ENCODE measurements around the gene ZNF608.

The ZNF608 gene

DNA sequence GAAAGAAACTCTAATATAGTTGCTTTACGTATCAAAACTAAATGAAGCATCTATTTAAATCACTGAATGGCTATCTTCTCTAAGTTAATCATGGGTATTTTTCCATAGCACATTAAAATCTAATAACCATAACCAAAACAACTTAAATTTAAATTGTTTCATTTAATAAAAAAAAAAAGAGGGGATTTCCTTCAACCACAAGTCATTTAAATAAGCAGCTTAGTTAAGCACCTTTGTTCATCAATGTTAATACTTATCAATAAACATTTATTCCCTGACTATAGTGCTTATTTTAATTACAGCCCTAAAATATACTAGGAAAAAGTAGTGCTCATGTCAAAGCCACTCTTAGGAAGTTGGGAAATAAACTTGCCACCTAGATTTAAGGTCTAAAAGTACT lies 30.3 kb downstream of the ZNF608 start:
- DNase-seq: no peak

DNA sequence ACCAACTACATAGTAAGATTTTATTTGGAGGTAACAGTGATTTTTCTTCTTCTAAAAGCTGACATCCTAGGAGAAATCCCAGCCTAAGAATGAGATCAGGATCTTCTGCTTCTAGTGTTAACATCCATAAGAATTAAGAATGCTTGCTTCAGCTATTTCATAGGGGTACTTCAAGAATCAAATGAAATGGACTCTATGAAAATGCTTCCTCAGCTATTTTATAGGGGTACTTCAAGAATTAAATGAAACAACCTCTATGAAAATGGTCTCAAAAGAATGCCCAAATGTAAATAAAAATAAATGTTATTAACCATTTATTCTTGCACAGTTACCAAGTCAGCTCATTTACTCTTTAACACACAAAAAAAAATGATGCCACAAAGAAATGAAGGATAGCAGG lies 31.5 kb downstream of the ZNF608 start:
- no peak for DNase-seq

DNA sequence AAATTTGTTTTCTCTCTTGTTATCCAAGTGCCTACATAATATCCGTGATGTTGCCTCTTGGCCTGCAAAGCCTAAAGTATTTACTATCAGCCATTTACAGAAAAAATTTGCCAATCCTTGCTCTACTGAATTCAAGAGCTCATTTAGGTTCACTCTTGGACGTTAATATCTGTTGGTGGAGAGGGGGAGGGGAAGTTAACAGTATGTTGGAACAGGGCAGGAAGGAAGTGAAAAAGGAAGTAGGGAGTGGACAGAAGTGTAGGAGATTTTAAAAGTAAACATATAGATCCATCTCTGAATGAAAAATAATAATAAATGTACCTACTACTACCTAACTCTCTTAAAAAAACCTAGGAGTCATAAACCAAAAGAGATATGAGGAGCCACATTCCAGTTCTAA lies 32.8 kb downstream of the ZNF608 start:
- no peak for DNase-seq

DNA sequence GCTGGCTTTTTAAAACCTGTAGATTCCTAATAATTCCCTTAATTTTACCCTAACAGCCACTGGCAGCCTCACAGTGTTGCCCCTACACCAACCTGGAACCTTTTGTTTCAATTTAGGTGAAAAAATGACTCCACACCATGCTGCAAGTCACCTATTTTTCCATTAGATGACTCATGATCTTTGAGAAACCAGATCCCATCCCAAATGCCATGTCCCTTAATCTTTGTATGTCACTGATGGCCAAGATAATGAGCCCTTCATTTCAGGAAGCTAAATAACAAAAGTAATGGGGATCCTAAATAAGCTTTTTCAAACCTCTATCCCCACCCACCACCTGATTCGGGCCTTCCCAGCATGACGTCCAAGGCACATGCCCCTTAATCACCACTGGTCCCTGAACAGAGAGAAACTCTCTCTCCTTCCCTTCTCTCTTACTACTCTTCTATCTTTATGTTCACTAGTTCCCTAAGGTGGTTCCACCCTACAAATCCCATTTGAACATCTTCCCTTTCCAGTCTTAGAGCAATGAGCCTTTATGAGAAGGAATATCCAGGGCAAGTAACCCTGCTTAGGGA lies 33.6 kb downstream of the ZNF608 start:
- DNase-seq: no peak

DNA sequence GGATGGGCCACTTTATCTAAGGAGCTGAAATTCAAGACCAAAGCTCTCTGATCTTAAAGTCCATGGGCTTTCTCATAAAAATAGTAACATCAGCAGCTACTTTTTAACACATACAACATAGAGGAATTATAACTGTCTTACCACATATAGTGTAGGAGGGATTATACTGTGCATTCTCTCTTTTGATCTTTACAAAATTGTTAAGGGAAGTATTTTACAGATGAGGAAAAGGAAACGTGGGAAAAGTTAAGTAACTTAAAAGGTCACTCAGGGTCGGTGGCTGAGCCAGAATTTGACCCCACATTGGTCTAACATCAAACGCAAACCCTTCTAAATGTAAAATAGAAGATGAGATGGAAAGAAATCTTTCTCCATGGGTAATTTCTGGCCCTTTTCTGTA lies 38.4 kb downstream of the ZNF608 start:
- no peak for DNase-seq

DNA sequence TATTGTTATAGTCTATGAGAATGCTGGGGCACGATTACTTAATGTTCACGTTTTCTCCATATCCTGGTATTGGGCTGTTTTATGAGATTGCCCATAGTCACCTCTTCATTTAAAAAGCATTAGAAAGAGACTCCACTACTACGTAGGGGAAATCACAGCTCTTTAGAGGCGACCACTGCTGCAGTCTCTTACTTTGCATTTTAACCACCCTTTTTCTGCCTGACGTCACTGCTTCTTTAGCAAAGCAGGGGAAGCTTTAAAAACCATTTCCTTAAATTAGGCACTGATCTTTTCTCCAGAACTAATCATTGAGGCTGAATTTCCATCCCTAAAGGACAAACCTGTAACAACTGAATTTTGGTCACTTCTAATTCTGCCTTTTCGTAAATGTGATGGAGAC lies 38.9 kb downstream of the ZNF608 start:
- no peak for DNase-seq

DNA sequence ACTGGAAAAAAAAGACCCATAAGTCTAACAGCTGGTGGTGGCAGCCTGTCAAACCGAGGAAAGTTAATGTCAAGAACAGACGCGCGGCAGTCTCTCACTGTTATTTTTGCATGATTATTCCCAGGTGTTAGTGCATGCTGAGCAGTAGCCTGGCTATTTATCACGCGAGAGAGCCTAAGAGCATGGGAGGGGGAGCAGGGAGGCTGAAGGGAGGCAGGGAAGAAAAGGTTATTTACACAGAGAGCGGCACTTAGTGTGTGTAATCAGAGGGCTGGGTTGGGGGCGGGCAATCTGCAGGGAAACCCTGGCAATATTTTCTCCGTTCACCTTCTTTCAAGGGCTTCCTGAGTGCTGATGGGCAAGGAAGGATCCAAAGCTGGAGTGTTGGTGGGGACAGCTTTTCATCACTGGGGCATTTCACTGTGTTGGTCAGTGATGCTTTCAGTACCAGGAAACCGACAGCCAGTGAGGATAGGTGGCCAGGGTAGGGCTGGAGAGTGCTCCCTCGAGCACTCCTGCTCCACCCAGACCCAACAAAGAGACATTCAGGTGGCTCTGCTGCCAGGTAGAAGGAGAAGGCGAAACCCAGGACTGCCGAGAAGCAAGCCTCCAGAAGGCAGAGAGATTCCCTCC lies 39.6 kb downstream of the ZNF608 start:
- DNase-seq: no peak

DNA sequence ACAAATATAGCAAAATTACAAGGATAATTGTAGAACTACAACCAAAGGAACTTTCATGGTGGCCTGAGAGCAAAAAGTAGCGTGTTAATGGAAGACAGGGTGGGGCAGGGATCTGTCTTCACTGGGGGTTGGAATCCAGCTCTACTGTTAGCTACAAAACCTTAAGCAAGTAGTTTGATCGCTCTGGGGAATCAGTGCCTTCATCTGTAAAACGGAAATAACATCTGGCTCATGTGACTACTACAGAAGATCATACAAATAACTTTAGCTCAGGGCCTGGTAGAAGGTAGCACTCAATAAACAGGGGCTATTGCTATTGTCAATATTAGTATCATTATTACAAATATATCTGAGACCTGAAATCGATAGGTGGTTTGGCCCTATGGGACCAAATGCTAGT lies 40.4 kb downstream of the ZNF608 start:
- no peak for DNase-seq

DNA sequence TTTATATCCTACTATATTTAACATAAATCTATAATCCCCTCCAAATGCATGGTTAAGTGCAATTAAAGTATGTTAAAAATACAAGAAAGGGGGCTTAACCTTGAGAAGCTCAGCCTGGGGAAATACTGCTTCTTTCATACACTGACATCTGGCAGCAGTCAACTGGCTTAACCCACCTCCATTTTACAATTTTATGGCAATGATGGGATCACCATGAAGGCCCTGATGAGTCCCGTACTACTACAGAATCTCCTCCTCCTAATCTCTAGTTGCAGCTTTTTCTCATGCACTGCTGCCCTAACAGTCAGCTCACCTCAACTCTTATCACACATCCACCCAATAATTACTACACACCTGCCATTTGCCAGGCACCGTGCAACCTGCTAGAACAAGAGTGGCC lies 40.9 kb downstream of the ZNF608 start:
- DNase-seq: no peak

DNA sequence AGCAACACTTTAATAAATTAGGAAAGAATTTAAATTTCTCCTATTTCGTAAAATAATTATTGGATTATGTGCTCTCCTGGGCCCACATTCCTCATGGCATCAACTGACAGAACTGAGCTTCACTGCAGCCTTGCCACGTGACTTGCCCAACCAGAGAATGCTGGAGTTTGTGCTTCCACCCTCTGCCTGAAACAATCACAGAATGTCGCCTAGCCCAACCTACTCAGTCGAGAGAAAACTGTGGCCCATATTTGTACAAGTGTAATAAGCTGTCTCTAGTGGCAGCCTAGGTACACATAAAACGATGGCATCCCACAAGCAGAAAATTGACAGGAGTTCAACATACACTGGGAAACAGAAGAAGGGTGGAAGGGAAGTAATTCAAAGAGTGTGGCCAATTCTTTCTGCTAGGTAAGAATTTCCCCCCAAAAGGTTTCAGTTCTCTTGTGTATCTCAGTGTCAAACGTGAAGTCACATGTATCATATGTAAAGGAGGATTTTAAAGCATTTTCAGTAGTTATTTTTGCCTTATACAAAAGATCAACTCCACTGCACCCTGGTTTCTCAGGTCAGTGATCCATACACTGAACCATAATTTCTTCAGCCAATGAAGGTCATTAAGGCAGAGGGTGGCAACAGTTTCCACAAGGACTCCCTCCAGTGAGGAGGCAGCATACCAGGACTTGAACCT lies 41.7 kb downstream of the ZNF608 start:
- DNase-seq: no peak

DNA sequence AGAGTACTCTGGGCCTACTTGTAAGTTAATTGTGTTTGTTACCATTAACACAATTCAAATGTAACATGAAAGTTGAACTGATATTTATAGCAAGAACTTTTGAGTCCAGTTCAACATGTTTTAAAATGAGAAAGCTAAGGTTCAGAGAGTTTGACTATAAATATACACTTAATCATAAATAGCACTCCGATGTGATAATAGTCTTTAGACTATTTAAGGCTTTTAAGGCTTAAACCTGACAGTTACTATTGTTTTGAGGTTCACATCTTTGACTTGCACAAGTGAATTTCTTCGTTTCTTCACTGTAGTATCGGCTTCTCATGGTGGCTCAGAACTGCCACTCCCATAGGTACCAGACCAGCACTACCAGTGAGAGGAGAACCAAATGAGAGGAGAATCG lies 42.4 kb downstream of the ZNF608 start:
- no peak for DNase-seq

DNA sequence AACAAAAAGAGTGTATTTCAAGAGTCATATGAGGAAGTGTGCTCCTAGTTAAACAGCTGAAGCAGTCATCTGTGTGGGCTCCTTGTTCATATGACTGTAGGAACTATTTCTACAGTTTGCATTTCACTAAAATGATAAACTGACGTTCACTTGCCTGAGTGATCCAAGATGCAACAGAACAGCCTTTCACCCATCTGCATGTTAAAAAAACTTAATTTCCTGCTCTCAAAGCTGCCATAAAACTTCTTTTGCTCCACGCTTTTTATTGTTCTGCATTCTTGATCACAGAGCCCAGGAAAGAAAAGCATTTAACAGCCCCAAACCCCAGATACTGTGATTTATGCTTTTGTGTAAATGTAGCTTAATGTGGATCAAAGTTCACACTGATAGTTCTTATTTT lies 43.9 kb downstream of the ZNF608 start:
- no peak for DNase-seq

DNA sequence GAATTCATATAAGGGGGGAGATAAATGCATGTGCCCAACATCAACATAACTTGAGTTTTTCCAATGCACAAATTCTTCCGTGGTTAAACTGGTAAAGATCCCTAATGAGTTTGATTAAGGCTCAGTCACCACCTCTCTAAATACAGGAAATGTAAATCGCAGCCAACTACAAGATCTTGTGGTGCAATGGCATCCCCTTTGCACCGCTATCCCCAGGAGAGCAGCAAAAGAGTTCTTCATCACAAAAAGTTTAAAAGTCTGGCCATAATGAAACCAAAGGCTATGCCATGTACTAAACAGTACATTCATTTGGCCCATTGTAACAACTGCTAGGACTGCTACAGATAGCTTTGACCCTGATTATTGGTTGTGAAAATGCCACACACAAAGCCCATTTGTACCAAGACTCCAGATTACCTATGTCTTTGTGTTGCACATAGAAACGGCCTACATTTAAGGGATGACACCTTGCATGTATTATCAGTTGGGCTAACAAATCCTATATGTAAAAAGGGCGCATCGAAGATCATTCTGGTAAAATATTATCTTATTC lies 44.5 kb downstream of the ZNF608 start:
- DNase-seq: no peak

DNA sequence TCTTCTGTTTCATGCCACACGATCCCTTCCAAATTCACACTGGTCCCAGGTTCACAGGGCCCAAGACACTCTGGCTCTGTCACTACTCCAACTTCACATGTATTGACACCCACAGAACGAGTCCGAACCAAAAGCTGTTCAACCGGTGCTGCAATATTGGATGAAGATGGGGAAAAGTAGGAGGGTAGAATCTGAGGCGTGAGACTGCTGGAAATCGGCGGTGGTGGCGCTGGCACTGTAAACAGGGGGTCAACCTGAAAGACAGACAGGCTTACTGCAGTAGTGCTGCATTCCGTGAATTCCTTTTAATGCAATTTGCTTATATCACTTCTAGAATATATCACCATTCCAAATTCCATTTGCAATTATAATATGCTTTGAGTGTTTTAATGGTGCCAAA lies 45.4 kb downstream of the ZNF608 start:
- no peak for DNase-seq

DNA sequence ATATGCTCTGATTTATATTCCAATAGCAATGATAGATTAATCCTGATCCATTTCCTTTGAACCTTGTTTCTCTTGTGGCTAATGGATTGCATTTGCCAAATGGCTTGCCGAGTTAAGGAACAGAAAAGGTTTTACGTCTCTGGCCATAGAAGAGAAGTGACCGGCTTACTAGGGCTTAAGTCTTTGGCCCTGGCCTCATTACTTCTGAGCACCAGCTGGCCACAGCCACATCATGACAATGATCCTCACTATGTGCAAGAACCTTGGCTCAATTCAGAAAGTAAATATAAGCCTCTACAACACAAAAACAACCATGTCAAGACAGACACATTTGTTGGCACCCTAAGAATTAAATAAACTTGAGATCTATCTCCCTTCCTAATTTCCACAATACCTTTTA lies 46.1 kb downstream of the ZNF608 start:
- DNase-seq: no peak

DNA sequence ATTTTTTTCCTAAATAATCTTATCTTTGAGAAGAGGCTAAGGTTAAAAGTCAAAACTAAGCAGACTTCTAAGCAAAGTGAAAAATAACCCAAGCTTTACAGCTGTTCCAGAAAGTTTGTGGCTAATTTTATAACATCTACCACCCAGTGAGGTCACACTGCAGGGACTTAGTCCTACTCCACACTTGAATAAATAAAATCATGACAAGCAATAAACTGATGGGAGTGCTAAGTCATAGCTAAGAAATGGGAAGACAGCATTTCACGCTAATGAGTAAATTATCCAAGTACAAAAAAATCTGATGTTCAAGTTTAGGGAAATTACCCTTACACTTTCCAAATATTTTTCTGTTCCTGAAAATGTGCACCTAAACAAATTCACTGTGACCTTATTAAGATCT lies 47.7 kb downstream of the ZNF608 start:
- DNase-seq: peak; percentile 55

DNA sequence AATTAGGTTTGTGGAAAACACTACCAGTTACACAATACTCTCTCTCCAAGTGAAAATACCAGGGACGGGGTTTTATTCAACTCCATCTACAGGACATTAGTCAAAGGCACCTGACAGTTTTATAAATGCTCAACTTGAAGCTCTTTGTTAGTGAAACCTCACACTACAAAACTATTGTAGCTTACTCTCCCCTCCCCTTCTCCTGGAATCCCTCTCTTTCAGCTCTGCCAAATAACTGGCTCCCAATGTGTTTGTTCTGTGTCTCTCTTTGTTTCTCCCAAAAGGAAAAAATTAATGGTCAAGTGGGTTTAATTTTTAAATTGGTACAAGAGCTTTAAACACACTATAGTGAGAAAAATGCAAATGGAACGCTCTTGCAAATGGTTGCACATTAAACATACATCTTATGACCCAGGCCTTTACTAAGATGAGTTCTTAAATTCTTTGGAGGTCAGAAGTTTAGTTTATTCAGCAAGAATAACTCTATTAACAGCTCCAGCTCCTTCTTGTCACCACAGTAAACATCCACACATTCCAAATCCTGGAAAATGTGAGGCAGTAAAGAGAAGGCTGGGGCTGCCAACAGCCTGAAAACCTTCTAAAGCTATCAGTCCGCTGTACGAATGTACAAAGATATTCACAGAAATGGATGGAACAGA lies 48.4 kb downstream of the ZNF608 start:
- no peak for DNase-seq

DNA sequence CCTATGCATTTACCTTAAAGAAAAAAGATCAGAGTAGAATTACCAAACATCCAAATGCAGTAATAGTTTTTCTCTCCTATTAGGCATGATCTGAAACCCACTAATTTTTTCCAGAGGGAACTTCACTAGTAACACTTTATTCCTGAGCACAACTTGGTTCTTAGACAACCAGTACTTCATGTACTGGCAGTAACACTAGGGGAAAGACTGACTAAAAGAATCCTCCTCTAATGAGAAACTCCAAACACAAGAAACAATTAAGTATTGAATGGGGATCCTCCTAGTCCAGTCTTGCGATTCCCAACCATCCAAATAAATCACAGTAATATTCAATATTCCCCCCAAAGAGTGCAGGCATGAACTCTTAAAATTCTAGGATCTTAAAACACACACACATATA lies 48.9 kb downstream of the ZNF608 start:
- DNase-seq: no peak

DNA sequence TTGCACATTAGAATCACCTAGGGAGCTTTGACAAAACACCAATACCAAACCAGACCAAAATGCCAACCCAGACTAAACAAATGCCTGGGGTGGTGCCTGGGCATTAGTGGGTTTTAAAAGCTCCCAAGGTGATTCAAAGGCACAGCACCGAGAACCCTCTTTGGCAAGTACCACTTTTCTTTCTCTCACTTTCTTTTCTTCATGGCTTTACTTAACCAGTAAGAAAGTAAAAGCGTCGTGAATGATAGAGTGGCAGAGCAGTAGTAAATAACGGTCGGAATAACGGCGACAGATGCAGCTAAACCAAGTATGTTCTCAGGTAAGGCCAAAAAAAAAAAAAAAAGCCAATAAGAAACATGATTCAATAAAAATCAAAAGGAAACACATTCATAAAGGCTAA lies 49.5 kb downstream of the ZNF608 start:
- DNase-seq: no peak

Measured in EL (cell line).